GM23248 (cell line): ENCODE data around the gene C1QA.

ENCODE experiments used
- EZH2 ChIP-seq: fragments of 200-600 bp; sonication (generic); IDR thresholded peaks from 2 replicates; pipeline ENCODE4 v1.6.1; 2018; ENCODE audit warnings: antibody characterized with exemption, mild to moderate bottlenecking; ENCODE audit not compliant: insufficient read depth, poor library complexity, severe bottlenecking
- EZH2phosphoT487 ChIP-seq: fragments of 200-600 bp; sonication (generic); IDR thresholded peaks from 2 replicates; pipeline ENCODE4 v1.6.1; 2018; ENCODE audit warnings: antibody characterized with exemption, moderate library complexity, mild to moderate bottlenecking, low read depth; ENCODE audit not compliant: insufficient read depth

DNA sequence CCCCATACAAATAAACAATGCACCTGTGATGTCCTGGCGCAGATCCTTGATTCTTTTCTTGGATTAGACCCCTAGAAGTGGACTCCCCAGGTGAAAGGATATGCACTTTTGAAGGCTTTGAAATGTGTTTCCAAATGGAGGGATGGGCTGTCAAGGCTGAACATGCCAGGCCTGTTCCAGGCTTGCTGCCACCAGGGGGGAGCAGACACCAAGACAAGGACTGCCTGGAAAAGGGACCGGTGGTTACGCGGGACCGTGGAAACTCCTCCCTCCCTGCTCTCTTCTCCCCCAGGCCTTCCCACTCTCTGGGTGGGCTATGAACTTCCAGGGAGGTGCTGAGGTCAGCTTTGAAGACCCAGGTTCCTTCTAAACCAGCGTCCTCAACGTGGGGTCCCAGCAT is 29.3 kb downstream of the C1QA start:
- TF ChIP-seq EZH2phosphoT487 (no peak), EZH2 (no peak)
